Mesenchymal stem cell (in vitro differentiated cells and primary cell): Measurements from ENCODE around the gene TNFAIP8L3.

Source experiments
- DNase-seq: peaks from one replicate; pipeline ENCODE4 v3.0.0-alpha.2; 2013
- H2AFZ ChIP-seq: one replicate; pipeline ENCODE4 v1.6.1; 2013; ENCODE audit warnings: low read depth, mild to moderate bottlenecking, control low read depth, inconsistent platforms, low read length, moderate library complexity
- H2AK5ac ChIP-seq: 2 replicates; pipeline ENCODE4 v1.6.1; 2013; ENCODE audit warnings: low read length, moderate library complexity, mild to moderate bottlenecking, inconsistent platforms; ENCODE audit not compliant: severe bottlenecking
- H2BK120ac ChIP-seq: one replicate; pipeline ENCODE4 v1.6.1; 2013; ENCODE audit warnings: low read depth, mild to moderate bottlenecking, inconsistent platforms, low read length, moderate library complexity
- H2BK12ac ChIP-seq, 2 experiments: one replicate each; pipeline ENCODE4 v1.6.1; 2013; ENCODE audit warnings: inconsistent platforms in 2 of 2, low read length in 2 of 2, mild to moderate bottlenecking in 2 of 2, moderate library complexity in 2 of 2, control low read depth in 1 of 2
- H2BK15ac ChIP-seq: one replicate; pipeline ENCODE4 v1.6.1; 2013; ENCODE audit warnings: mild to moderate bottlenecking, low read depth, inconsistent platforms; ENCODE audit not compliant: poor library complexity, severe bottlenecking
- H2BK5ac ChIP-seq: 2 replicates; pipeline ENCODE4 v1.6.1; 2013; ENCODE audit warnings: low read depth, mild to moderate bottlenecking, low read length, control low read depth, inconsistent platforms; ENCODE audit not compliant: poor library complexity, severe bottlenecking
- H3K14ac ChIP-seq, 2 experiments: one replicate each; pipeline ENCODE4 v1.6.1; 2013; ENCODE audit warnings: inconsistent platforms in 2 of 2, low read length in 2 of 2, control low read depth in 1 of 2, mild to moderate bottlenecking in 1 of 2, moderate library complexity in 1 of 2
- H3K18ac ChIP-seq, 2 experiments: one replicate each; pipeline ENCODE4 v1.6.1; 2013; ENCODE audit warnings: inconsistent platforms in 2 of 2, low read length in 2 of 2, control low read depth in 1 of 2, low read depth in 1 of 2, mild to moderate bottlenecking in 1 of 2
- H3K23ac ChIP-seq, 2 experiments: one replicate each; pipeline ENCODE4 v1.6.1; 2013; ENCODE audit warnings: inconsistent platforms in 2 of 2, low read length in 2 of 2, mild to moderate bottlenecking in 2 of 2, moderate library complexity in 2 of 2, control low read depth in 1 of 2
- H3K27ac ChIP-seq: 2 replicates; pipeline ENCODE4 v1.5.1; 2013; ENCODE audit warnings: mild to moderate bottlenecking, moderate library complexity, low read length, control low read depth, inconsistent platforms; ENCODE audit not compliant: poor library complexity, severe bottlenecking
- H3K27me3 ChIP-seq, 2 experiments: 2 replicates each; pipeline versions ENCODE4 v1.6.1 to v1.7.0; 2013; ENCODE audit warnings: low read length in 2 of 2, mild to moderate bottlenecking in 2 of 2, moderate library complexity in 2 of 2, control low read depth in 1 of 2, inconsistent platforms in 1 of 2; ENCODE audit not compliant: control insufficient read depth in 1 of 2, insufficient read depth in 1 of 2
- H3K36me3 ChIP-seq, 2 experiments: 2 replicates each; pipeline versions ENCODE4 v1.6.1 to v1.7.0; 2013; ENCODE audit warnings: low read length in 2 of 2, control low read depth in 1 of 2, inconsistent platforms in 1 of 2, low read depth in 1 of 2, mild to moderate bottlenecking in 1 of 2; ENCODE audit not compliant: insufficient read depth in 2 of 2, control insufficient read depth in 1 of 2
- H3K4ac ChIP-seq, 2 experiments: one replicate each; pipeline ENCODE4 v1.6.1; 2013; ENCODE audit warnings: inconsistent platforms in 2 of 2, low read length in 2 of 2, mild to moderate bottlenecking in 2 of 2, moderate library complexity in 2 of 2, control low read depth in 1 of 2, low read depth in 1 of 2
- H3K4me1 ChIP-seq: 2 replicates; pipeline ENCODE4 v1.6.1; 2013; ENCODE audit warnings: low read depth, low read length, control low read depth; ENCODE audit not compliant: control insufficient read depth, insufficient read depth
- H3K4me2 ChIP-seq: 2 replicates; pipeline ENCODE4 v1.6.1; 2013; ENCODE audit warnings: low read length, mild to moderate bottlenecking, inconsistent platforms; ENCODE audit not compliant: poor library complexity, severe bottlenecking
- H3K4me3 ChIP-seq, 2 experiments: 2 replicates each; pipeline versions ENCODE4 v1.5.1 to v1.7.0; 2013; ENCODE audit warnings: low read length in 2 of 2, mild to moderate bottlenecking in 2 of 2, control low read depth in 1 of 2, low read depth in 1 of 2; ENCODE audit not compliant: insufficient read depth in 1 of 2
- H3K79me1 ChIP-seq: replicated peaks from 2 replicates; pipeline ENCODE4 v1.6.1; 2013; ENCODE audit warnings: mild to moderate bottlenecking, control low read depth, low read length, inconsistent platforms; ENCODE audit not compliant: poor library complexity, severe bottlenecking
- H3K9ac ChIP-seq: 2 replicates; pipeline ENCODE4 v1.7.0; 2013; ENCODE audit warnings: mild to moderate bottlenecking, low read length, moderate library complexity
- H3K9me3 ChIP-seq: 2 replicates; pipeline ENCODE4 v1.7.0; 2013; ENCODE audit warnings: mild to moderate bottlenecking, low read length; ENCODE audit not compliant: control insufficient read depth
- H4K8ac ChIP-seq: one replicate; pipeline ENCODE4 v1.6.1; 2013; ENCODE audit warnings: inconsistent platforms, mild to moderate bottlenecking, low read length, moderate library complexity
- H4K91ac ChIP-seq: one replicate; pipeline ENCODE4 v1.6.1; 2013; ENCODE audit warnings: mild to moderate bottlenecking, low read length, inconsistent platforms
- WGBS: methylation state at CpG from one replicate; pipeline ENCODE4 v1.1.7; 2013; ENCODE audit warnings: mixed read lengths; 5-methylcytosine and 5-hydroxymethylcytosine counted together

TNFAIP8L3 gene

DNA sequence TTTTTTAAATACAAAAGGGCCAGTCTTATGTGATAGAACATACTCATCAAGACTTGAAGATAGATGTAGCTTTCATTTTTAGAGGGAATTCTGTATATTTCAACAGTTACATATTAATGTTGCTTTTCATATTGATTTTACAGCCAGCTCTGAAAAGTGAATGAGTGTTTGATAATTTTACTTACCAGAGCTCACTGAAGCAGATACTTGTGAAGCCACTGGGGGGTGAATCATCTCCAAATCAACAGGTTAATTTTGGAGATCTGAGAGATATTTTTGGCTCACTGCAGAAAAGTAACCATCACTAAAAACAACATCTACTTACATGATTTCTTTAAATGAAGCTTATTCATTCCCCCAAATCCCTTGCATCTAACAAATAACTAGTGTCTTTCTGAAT, 24.7 kb downstream of the TNFAIP8L3 start:
- Histone ChIP-seq H2BK12ac (no peak overlapping the region), H3K27me3 (peaks cover 0 to 17% of the 10 kb centered on the region in 2 experiments), H2BK15ac (no peak overlapping the region), H2AK5ac (no peak overlapping the region), H3K18ac (no peak overlapping the region), H2AFZ (no peak overlapping the region), H3K79me1 (no peaks in the 10 kb centered on the region), H3K9me3 (no peaks in the 10 kb centered on the region), H3K27ac (no peak overlapping the region), H4K91ac (no peak overlapping the region), H2BK120ac (no peak overlapping the region), H3K4me3 (no peak overlapping the region), H4K8ac (no peak overlapping the region), H3K4ac (no peak overlapping the region), H3K9ac (no peak overlapping the region), H3K36me3 (no peaks in the 10 kb centered on the region), H3K14ac (no peak overlapping the region), H3K4me1 (no peaks in the 10 kb centered on the region), H2BK5ac (no peak overlapping the region), H3K23ac (no peak overlapping the region), H3K4me2 (no peak overlapping the region)
- no peak for DNase-seq

DNA sequence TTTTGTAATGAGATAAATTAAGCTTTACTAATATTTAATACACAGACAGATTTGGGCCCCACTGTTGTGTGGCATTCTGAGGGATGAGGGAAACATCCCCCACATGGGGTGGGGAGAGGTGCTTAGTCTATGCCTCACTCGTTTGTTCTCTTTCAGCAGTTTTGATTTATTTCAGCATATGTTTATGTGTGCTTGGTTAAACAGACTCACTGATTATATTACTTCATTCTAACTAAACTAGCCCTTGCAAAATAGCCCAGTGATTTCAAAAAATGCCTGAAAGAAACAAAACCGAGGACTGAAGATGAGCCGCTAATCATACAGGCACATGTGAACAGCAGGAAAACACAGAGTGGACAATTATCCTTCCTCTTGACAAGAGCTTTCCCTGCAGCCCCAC, 27.2 kb downstream of the TNFAIP8L3 start:
- no peak overlapping the region for H3K4ac ChIP-seq
- H3K79me1 ChIP-seq = no peaks in the 10 kb centered on the region
- H2BK15ac ChIP-seq = no peak overlapping the region
- no peaks in the 10 kb centered on the region for H3K9me3 ChIP-seq
- peaks cover 0 to 10% of the 10 kb centered on the region in 2 experiments for H3K27me3 ChIP-seq
- H4K91ac ChIP-seq = no peak overlapping the region
- no peak overlapping the region for H3K14ac ChIP-seq
- no peaks in the 10 kb centered on the region for H3K4me1 ChIP-seq
- no peak overlapping the region for H3K23ac ChIP-seq
- no peak overlapping the region for H2BK5ac ChIP-seq
- H3K4me3 ChIP-seq = no peak overlapping the region
- no peak overlapping the region for H3K27ac ChIP-seq
- no peak overlapping the region for H2BK120ac ChIP-seq
- no peak overlapping the region for H3K4me2 ChIP-seq
- H3K9ac ChIP-seq = no peak overlapping the region
- no peak overlapping the region for H2AK5ac ChIP-seq
- no peak overlapping the region for H2BK12ac ChIP-seq
- no peak overlapping the region for H4K8ac ChIP-seq
- 80% methylated on average over 2 of the region's 3 CpGs for WGBS
- no peaks in the 10 kb centered on the region for H3K36me3 ChIP-seq
- H2AFZ ChIP-seq = no peak overlapping the region
- DNase-seq = peak; percentile 20
- no peak overlapping the region for H3K18ac ChIP-seq

DNA sequence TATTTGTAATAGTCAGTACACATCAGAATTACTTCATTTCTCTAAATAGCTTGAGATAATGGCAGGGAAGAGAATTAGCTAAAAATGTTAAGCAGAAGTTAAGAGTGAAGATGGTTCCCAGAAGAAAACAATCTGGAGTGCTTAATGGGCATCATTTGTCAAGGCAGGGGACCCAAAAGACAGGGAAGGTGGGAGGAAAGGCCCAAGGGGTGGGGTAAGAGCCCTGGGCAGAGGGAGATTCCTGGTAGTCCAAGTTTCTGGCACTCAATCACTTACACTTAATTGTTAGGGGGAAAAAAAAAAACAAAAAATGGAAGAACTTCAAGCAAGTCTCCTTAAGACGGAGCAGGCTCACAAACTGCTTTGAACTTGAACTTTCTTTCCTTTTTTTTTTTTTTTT, 28.9 kb downstream of the TNFAIP8L3 start:
- Histone ChIP-seq H2AK5ac (no peak overlapping the region), H3K27me3 (peaks cover 0 to 10% of the 10 kb centered on the region in 2 experiments), H2AFZ (no peak overlapping the region), H3K36me3 (no peaks in the 10 kb centered on the region), H3K23ac (no peak overlapping the region), H3K4ac (no peak overlapping the region), H3K4me1 (no peaks in the 10 kb centered on the region), H3K4me2 (no peak overlapping the region), H3K14ac (no peak overlapping the region), H3K18ac (no peak overlapping the region), H4K8ac (no peak overlapping the region), H3K9ac (no peak overlapping the region), H3K27ac (no peak overlapping the region), H4K91ac (no peak overlapping the region), H2BK15ac (no peak overlapping the region), H3K9me3 (no peaks in the 10 kb centered on the region), H3K4me3 (no peak overlapping the region), H2BK12ac (no peak overlapping the region), H3K79me1 (no peaks in the 10 kb centered on the region), H2BK5ac (no peak overlapping the region), H2BK120ac (no peak overlapping the region)
- 77% methylated on average over 1 of the region's 1 CpG for WGBS
- no peak for DNase-seq

DNA sequence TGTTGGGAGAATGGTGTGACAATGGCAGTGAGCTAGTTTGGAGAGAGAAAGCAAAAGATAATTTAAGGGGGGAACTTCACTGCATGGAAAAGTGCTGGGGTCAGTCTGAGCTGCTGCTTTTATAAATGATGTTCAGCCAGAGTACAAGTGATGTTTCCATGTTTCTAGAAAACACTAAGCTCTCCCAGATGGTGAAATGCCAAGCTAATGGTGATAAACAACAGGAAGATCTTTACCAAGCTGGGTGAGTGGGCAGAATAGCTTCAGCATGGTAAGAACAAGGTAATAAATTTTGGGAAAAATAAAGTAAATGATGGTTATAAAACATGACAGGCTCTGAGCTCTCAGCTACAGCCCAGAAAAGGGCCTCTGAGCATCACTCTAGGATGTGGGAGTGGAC, 29.4 kb downstream of the TNFAIP8L3 start:
- Histone ChIP-seq H3K18ac (no peak overlapping the region), H2BK5ac (no peak overlapping the region), H3K9ac (no peak overlapping the region), H4K91ac (no peak overlapping the region), H2BK12ac (no peak overlapping the region), H3K4me1 (no peaks in the 10 kb centered on the region), H3K4me2 (no peak overlapping the region), H3K14ac (no peak overlapping the region), H3K27ac (no peak overlapping the region), H3K23ac (no peak overlapping the region), H3K4ac (no peak overlapping the region), H3K36me3 (no peaks in the 10 kb centered on the region), H3K79me1 (no peaks in the 10 kb centered on the region), H2AK5ac (no peak overlapping the region), H2AFZ (no peak overlapping the region), H2BK15ac (no peak overlapping the region), H4K8ac (no peak overlapping the region), H2BK120ac (no peak overlapping the region), H3K4me3 (no peak overlapping the region), H3K27me3 (peaks cover 0 to 13% of the 10 kb centered on the region in 2 experiments), H3K9me3 (no peaks in the 10 kb centered on the region)
- no peak for DNase-seq
